ENCODE results near the gene SLC25A13.

DNA sequence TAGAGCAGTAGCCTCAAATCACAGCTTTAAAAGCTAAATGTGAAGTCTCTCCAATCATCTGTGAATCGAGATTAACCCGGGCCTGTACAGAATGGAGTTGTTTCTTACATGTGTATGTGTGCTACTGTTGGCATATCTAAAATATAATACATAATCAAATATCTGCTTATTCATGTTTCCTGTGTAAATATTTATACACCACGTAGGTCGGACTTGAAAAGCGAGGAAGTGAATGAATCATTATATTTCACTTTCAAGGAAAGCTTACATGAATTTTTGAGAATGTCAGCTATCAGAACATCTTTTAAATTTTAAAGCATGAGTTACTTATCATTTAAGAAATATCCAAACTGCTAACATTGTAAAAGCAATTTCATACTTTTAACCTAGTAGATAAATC, 233.3 kb downstream of the SLC25A13 start:
- TF ChIP-seq POLR2A (IDR thresholded peaks at IDR 0.05) (no peak), POLR2AphosphoS5 (IDR thresholded peaks at IDR 0.05) (no peak)
- TF ChIP-seq, protein P1, sequence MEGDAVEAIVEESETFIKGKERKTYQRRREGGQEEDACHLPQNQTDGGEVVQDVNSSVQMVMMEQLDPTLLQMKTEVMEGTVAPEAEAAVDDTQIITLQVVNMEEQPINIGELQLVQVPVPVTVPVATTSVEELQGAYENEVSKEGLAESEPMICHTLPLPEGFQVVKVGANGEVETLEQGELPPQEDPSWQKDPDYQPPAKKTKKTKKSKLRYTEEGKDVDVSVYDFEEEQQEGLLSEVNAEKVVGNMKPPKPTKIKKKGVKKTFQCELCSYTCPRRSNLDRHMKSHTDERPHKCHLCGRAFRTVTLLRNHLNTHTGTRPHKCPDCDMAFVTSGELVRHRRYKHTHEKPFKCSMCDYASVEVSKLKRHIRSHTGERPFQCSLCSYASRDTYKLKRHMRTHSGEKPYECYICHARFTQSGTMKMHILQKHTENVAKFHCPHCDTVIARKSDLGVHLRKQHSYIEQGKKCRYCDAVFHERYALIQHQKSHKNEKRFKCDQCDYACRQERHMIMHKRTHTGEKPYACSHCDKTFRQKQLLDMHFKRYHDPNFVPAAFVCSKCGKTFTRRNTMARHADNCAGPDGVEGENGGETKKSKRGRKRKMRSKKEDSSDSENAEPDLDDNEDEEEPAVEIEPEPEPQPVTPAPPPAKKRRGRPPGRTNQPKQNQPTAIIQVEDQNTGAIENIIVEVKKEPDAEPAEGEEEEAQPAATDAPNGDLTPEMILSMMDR (IDR thresholded peaks at IDR 0.05) = no peak

All from breast epithelium (tissue), 3 donors.